Right cardiac atrium (tissue), 5 donors: ENCODE data around the gene SND1. TPM values are rescaled to one million over a fixed set of nuclear protein-coding genes. Genes with fewer than 3 reads are reported as not detected.
"Not testable (repeated sequence)": the region's sequence is repeated elsewhere in the genome, so short reads cannot be mapped to it uniquely, and the experiment has no call there.

ENCODE experiments used
- ATAC-seq, 2 donors: fragments of 200-7000 bp; cut with Tn5 transposase; one replicate each; pipeline versions ENCODE4 v1.8.0 to v1.9.1; 2020; ENCODE audit warnings: moderate library complexity in 2 of 2, mild to moderate bottlenecking in 1 of 2
- DNase-seq, 3 donors: peaks; one replicate each; pipeline ENCODE4 v3.0.0-alpha.2; 2020
- H3K27ac ChIP-seq: one replicate; pipeline ENCODE4 v1.5.1; 2013; ENCODE audit warnings: mild to moderate bottlenecking, low read length, control low read depth, moderate library complexity
- H3K27me3 ChIP-seq: one replicate; pipeline ENCODE4 v1.6.1; 2013; ENCODE audit not compliant: control insufficient read depth, insufficient read depth
- H3K4me1 ChIP-seq: one replicate; pipeline ENCODE4 v1.6.1; 2013; ENCODE audit warnings: low read length; ENCODE audit not compliant: control insufficient read depth, insufficient read depth
- H3K4me3 ChIP-seq: one replicate; pipeline ENCODE4 v1.5.1; 2013; ENCODE audit warnings: low read length, control low read depth
- H3K9me3 ChIP-seq: one replicate; pipeline ENCODE4 v1.6.1; 2013; ENCODE audit warnings: low read length; ENCODE audit not compliant: control insufficient read depth
- WGBS: extraction: QIAGEN DNeasy Blood & Tissue Kit; methylation state at CpG from one replicate; pipeline ENCODE4 v1.1.7; 2013; 5-methylcytosine and 5-hydroxymethylcytosine counted together
- intact Hi-C, 4 donors: fragments of 100-400 bp; cut with DNase I; formaldehyde crosslinking; loops; one replicate each; pipeline versions ENCODE4 v1.11.0 to v1.14.0; 2022 to 2023
- polyA plus RNA-seq: library from polyadenylated mRNA; stranded (reverse); fragments of 200-250 nt; gene quantifications from one replicate; pipeline ENCODE4 v1.2.3, GENCODE V29; 2013
- total RNA-seq, 4 donors: library from RNA; stranded (reverse); fragmentation: NEBNext Ultra II Directional; extraction: Animal tissue kit (Norgen Biotek cat#: 25700); gene quantifications; one replicate each; pipeline ENCODE4 v1.2.1, GENCODE V29; 2021
- donor health status: healthy with polysubstance abuse.
- donor health status: DM: no; HTN: yes; CAD: no.
- donor health status: DM: no; HTN: no; CAD: no.
- donor health status: DM: no; HTN: yes; CAD: no; lungs with severe emphysema.
- donor health status: DM: yes; HTN: yes; CAD: no.

SND1 gene
- total and polyA plus RNA-seq, 5 donors = 50.0 to 107 (median 89.3) TPM

GRCh38 chr7:128098629-128099028 lies 446.6 kb downstream of the SND1 start:
- ATAC-seq (no peak), DNase-seq (peak in 2 of 3 donors; percentile 9 to 18)
- intact Hi-C loops = no loop called here
- no peaks in the 10 kb centered on the region for H3K4me1 ChIP-seq
- H3K27ac ChIP-seq = no peak overlapping the region
- no peak overlapping the region for H3K4me3 ChIP-seq
- H3K9me3 ChIP-seq = no peaks in the 10 kb centered on the region
- H3K27me3 ChIP-seq = no peaks in the 10 kb centered on the region
- 91% methylated on average over 5 of the region's 5 CpGs for WGBS

DNA sequence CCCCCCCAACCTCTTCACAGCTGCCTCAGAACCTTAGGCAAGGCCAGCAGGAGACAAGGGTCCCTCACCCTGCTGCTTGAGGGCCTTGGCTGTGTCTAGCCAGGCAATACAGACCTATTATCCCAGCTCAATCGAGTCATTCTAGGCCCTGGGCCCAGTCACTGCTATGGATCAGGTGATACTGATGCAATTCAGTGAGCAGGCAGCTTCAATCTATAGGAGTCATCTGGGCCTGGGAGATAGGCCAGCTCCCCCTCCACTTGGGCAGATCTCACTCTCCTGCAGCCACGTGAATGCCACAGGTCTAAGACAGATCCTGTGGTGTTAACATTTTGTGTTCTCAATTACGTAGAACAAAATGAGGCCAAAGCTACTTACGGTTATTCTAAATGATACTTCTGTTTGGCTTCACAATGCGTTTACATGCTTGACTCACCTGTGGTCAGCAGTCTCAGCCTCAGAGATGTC lies 447.2 kb downstream of the SND1 start:
- DNase-seq (peak in 2 of 3 donors; percentile 4 to 12), ATAC-seq (no peak)
- WGBS = 90% methylated on average over 5 of the region's 5 CpGs
- no peak overlapping the region for H3K4me3 ChIP-seq
- no peaks in the 10 kb centered on the region for H3K4me1 ChIP-seq
- H3K27me3 ChIP-seq = no peaks in the 10 kb centered on the region
- H3K9me3 ChIP-seq = no peaks in the 10 kb centered on the region
- no peak overlapping the region for H3K27ac ChIP-seq
- intact Hi-C loops = no loop called here

DNA sequence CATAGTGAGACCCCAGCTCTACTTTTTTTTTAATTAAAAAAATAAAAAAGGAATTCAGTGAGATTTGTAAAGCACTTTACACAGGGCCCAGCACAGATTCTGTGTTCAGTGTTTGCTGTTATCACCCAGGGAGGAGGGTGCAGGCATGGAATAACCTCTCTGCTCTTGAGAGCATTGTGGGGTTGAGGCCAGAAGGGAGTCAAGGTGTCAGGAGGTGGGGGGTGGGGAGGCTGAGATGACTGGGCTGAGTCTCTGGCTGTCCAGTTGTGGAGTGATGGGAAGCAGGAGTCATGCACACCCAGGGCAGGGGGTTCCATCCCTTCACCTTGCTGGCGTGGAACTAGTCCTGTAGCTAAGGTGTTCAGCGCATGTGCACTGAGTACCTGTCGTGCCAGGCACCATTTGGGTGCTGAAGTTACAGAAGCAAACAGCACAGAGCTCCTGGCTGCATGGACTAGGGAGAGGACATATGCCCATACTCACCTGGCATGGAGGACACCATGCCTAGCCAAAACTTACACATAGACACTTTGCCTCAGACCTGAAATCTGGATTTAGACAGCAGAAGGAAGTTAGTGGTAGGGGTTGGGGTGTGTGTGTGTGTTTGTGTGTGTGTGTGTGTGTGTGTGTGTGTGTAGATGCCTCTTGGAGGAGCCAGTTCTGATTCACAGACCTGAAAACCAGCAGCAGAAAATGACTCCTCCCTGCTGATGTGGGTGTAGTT lies 448.4 kb downstream of the SND1 start:
- Histone ChIP-seq H3K4me3 (no peak overlapping the region), H3K27ac (no peak overlapping the region), H3K27me3 (no peaks in the 10 kb centered on the region), H3K9me3 (no peaks in the 10 kb centered on the region), H3K4me1 (no peaks in the 10 kb centered on the region)
- intact Hi-C loops = no loop called here
- 84% methylated on average over 3 of the region's 3 CpGs for WGBS
- DNase-seq (peak in 2 of 3 donors; percentile 12 to 24), ATAC-seq (no peak)

DNA sequence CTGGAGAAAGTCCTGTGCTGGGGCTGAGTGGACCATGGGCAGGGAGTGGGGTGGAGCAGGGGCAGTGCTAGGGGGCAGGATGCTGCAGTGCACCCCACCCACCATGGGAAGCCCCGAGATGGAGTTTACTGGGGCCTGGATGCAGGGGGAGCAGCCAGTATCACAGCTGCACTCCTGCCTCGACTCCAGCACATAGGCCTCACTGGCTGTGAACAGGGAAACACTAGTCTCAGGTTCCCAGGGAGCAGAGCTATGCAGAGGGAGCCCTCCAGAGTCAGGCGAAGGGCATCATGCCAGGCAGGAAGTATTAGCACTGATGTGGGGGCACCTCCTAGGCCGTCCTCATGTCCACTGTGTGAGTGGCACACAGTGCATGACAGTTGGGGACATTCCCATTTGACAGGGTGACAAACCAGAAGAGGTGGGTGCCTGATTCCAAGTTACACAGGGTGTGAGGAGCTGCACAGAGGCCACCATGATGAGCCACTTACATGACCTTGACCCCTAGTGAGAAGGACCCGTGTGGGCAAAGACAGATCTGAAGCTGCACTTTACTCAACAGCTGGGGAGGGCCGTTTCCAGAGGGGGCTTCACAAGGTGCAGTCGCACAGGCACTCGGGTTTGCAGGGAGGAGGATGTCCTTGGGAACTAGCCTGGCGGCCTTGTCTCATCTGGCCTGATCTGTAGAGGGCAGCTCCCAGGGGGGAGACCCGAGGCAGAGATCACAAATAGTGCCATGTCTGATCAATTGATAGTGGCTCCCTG lies 449.1 kb downstream of the SND1 start:
- no peaks in the 10 kb centered on the region for H3K4me1 ChIP-seq
- no peak overlapping the region for H3K4me3 ChIP-seq
- ATAC-seq (no peak), DNase-seq (peak in 2 of 3 donors; percentile 18 to 39)
- H3K27me3 ChIP-seq = no peaks in the 10 kb centered on the region
- intact Hi-C loops = no loop called here
- no peaks in the 10 kb centered on the region for H3K9me3 ChIP-seq
- 58% methylated on average over 10 of the region's 10 CpGs for WGBS
- H3K27ac ChIP-seq = no peak overlapping the region

- H3K4me3 ChIP-seq = no peak overlapping the region
- DNase-seq (peak in 2 of 3 donors; percentile 20 to 25), ATAC-seq (no peak)
- WGBS = 75% methylated on average over 7 of the region's 7 CpGs
- no peak overlapping the region for H3K27ac ChIP-seq
- H3K9me3 ChIP-seq = no peaks in the 10 kb centered on the region
- H3K4me1 ChIP-seq = no peaks in the 10 kb centered on the region
- H3K27me3 ChIP-seq = no peaks in the 10 kb centered on the region
- intact Hi-C loops = no loop called here
Observed at GRCh38 chr7:128102490-128103291, 450.7 kb downstream of the SND1 start.

GRCh38 chr7:128103498-128104107 lies 451.6 kb downstream of the SND1 start:
- peak; percentile 70 to 88 (median 81) for DNase-seq
- intact Hi-C loops = no loop called here
- Histone ChIP-seq H3K27me3 (no peaks in the 10 kb centered on the region), H3K4me3 (peak overlapping the region; percentile 31), H3K4me1 (no peaks in the 10 kb centered on the region), H3K9me3 (no peaks in the 10 kb centered on the region), H3K27ac (no peak overlapping the region)
- 5% methylated on average over 44 of the region's 44 CpGs for WGBS
- peak; percentile 67 to 74 for ATAC-seq

GRCh38 chr7:128104108-128104742 lies 452.2 kb downstream of the SND1 start:
- no peaks in the 10 kb centered on the region for H3K27me3 ChIP-seq
- no peak overlapping the region for H3K27ac ChIP-seq
- H3K9me3 ChIP-seq = no peaks in the 10 kb centered on the region
- whole genome bisulfite sequencing = 2% methylated on average over 59 of the region's 59 CpGs
- H3K4me3 ChIP-seq = peak overlapping the region; percentile 31
- DNase-seq = peak in 1 of 3 donors; percentile 63
- intact Hi-C loops = no loop called here
- no peaks in the 10 kb centered on the region for H3K4me1 ChIP-seq
- ATAC-seq = peak; percentile 20 to 39

DNA sequence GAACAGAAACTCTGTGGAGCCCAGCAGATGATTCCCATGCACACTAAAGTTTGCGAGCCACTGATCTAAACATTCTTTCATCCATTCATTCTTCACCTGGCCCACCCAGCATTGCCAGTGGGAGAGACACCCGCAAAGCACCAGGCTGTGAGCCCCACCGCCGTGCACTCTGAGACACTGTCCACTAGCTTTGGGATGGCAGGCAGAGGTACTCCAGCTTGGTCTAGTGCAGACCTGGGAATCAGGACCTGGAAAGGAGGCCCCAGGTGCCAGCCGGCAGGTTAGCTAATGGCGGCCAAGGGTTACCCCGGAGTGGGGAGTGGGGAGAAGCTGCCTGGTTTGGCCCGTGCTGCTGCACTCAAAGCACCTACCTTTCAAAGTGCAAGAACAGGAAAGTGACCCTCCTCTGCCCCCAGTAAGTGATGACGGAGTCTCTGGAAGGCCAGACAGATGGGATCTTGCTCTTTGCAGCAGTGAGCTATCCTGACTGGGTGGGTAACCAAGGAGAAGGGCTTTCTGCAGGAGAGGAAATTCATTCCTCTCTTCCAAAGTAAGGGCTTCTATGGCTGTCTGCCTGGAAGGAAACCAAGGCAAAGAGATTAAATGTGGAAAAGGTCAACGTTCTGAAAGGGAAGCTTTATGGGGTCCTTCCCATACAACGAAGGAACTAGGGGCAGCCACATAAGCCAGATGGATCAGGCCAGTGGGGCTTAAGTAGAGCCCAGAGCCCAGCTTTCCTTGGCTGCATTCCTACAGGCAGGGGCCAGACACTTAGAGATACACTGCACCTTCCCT lies 453.4 kb downstream of the SND1 start:
- H3K4me1 ChIP-seq = no peaks in the 10 kb centered on the region
- WGBS = 80% methylated on average over 11 of the region's 11 CpGs
- no peaks in the 10 kb centered on the region for H3K27me3 ChIP-seq
- intact Hi-C loops = no loop called here
- peak in 1 of 3 donors; percentile 44 for DNase-seq
- ATAC-seq = no peak
- no peak overlapping the region for H3K27ac ChIP-seq
- no peaks in the 10 kb centered on the region for H3K9me3 ChIP-seq
- H3K4me3 ChIP-seq = no peak overlapping the region

DNA sequence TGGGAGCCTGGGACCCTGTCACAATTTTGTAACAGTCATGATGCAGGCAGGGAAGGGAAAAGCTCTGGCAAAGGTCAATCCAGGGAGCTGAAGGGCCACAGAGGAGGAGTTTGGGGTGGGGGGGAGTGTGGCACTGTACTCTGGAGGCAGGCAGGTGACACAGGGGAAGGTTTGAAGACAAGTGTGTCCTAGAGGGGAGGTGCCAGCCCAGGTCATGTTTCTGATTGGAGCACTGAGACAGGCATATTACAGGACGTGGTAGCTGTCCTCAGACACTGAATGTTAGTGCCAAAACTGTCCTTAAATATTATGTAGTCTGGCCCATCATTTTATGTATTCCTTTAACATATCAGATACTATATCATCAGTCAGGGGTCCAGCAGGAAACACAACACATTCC lies 454.8 kb downstream of the SND1 start:
- Histone ChIP-seq H3K4me1 (no peaks in the 10 kb centered on the region), H3K27me3 (no peaks in the 10 kb centered on the region), H3K9me3 (no peaks in the 10 kb centered on the region), H3K4me3 (no peak overlapping the region), H3K27ac (no peak overlapping the region)
- ATAC-seq = no peak
- 25% methylated on average over 1 of the region's 1 CpG for WGBS
- intact Hi-C loops = no loop called here
- no peak for DNase-seq

DNA sequence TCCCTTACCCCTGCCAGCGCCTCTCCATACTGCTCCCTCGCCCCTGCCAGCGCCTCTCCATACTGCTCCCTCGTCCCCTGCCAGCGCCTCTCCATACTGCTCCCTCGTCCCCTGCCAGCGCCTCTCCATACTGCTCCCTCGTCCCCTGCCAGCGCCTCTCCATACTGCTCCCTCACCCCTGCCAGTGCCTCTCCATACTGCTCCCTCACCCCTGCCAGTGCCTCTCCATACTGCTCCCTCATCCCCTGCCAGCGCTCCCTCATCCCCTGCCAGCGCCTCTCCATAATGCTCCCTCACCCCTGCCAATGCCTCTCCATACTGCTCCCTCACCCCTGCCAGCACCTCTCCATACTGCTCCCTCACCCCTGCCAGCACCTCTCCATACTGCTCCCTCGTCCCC lies 455.5 kb downstream of the SND1 start:
- H3K4me1 ChIP-seq, intact Hi-C loops, ATAC-seq: not testable (repeated sequence)

More for the DNA sequence above, 455.5 kb downstream of the SND1 start:
- H3K4me3 ChIP-seq, H3K9me3 ChIP-seq, DNase-seq, H3K27ac ChIP-seq, H3K27me3 ChIP-seq: not testable (repeated sequence)
- 79% methylated on average over 11 of the region's 12 CpGs for WGBS
